Liver (tissue), 9 donors: ENCODE results near the gene PTPRD. TPM values are rescaled to one million over a fixed set of nuclear protein-coding genes. Genes with fewer than 3 reads are reported as not detected.

Source experiments
- DNase-seq: peaks from one replicate; pipeline ENCODE4 v3.0.0-alpha.2; 2017; ENCODE audit warnings: low spot score
- H3K27ac ChIP-seq, 2 donors: one replicate each; pipeline ENCODE4 v1.7.0; 2013; ENCODE audit warnings: inconsistent platforms in 2 of 2, low read length in 2 of 2, control low read depth in 1 of 2, low read depth in 1 of 2, mild to moderate bottlenecking in 1 of 2
- H3K27me3 ChIP-seq, 4 donors: one replicate each; pipeline versions ENCODE4 v1.6.1 to v1.7.0; 2013; ENCODE audit warnings: low read length in 3 of 4, inconsistent platforms in 1 of 4, mild to moderate bottlenecking in 1 of 4, moderate library complexity in 1 of 4; ENCODE audit not compliant: control insufficient read depth in 4 of 4, insufficient read depth in 4 of 4
- H3K36me3 ChIP-seq, 4 donors: one replicate each; pipeline versions ENCODE4 v1.6.1 to v1.7.0; 2013; ENCODE audit warnings: low read length in 3 of 4, mild to moderate bottlenecking in 3 of 4, low read depth in 1 of 4, moderate library complexity in 1 of 4; ENCODE audit not compliant: control insufficient read depth in 4 of 4, insufficient read depth in 3 of 4
- H3K4me1 ChIP-seq, 4 donors: one replicate each; pipeline versions ENCODE4 v1.6.1 to v1.7.0; 2013; ENCODE audit warnings: low read length in 3 of 4, mild to moderate bottlenecking in 3 of 4, moderate library complexity in 1 of 4; ENCODE audit not compliant: control insufficient read depth in 4 of 4, insufficient read depth in 4 of 4
- H3K4me3 ChIP-seq, 3 donors: one replicate each; pipeline versions ENCODE4 v1.6.1 to v1.7.0; 2013; ENCODE audit warnings: low read length in 3 of 3, control low read depth in 1 of 3, low read depth in 1 of 3, mild to moderate bottlenecking in 1 of 3
- H3K9ac ChIP-seq, 2 donors: one replicate each; pipeline ENCODE4 v1.7.0; 2013; ENCODE audit warnings: low read length in 2 of 2, mild to moderate bottlenecking in 2 of 2, moderate library complexity in 2 of 2, control low read depth in 1 of 2, low read depth in 1 of 2
- H3K9me3 ChIP-seq, 4 donors: one replicate each; pipeline versions ENCODE4 v1.6.1 to v1.7.0; 2013; ENCODE audit warnings: low read length in 3 of 4; ENCODE audit not compliant: control insufficient read depth in 4 of 4
- EGR1 ChIP-seq, 2 donors: IDR thresholded peaks; 2 replicates each; pipeline ENCODE4 v1.6.1; 2016 to 2018; ENCODE audit warnings: antibody characterized with exemption in 2 of 2, low read depth in 2 of 2
- FOXA1 ChIP-seq: IDR thresholded peaks from 2 replicates; pipeline ENCODE4 v1.6.1; 2016; ENCODE audit warnings: antibody characterized with exemption
- FOXA2 ChIP-seq: IDR thresholded peaks from 2 replicates; pipeline ENCODE4 v1.6.1; 2016; ENCODE audit warnings: antibody characterized with exemption
- GABPA ChIP-seq, 2 donors: IDR thresholded peaks in 1 of 2; conservative IDR thresholded peaks in 1 of 2; 2 replicates each; pipeline ENCODE4 v1.6.1; 2016; ENCODE audit warnings: antibody characterized with exemption in 2 of 2, mild to moderate bottlenecking in 1 of 2, moderate library complexity in 1 of 2
- HNF4A ChIP-seq, 2 donors: conservative IDR thresholded peaks; 2 replicates each; pipeline ENCODE4 v1.6.1; 2016; ENCODE audit warnings: antibody characterized with exemption in 2 of 2, mild to moderate bottlenecking in 2 of 2
- HNF4G ChIP-seq: IDR thresholded peaks from 2 replicates; pipeline ENCODE4 v1.6.1; 2016; ENCODE audit warnings: antibody characterized with exemption
- JUND ChIP-seq, 2 donors: IDR thresholded peaks; 2 replicates each; pipeline ENCODE4 v1.6.1; 2016; ENCODE audit warnings: antibody characterized with exemption in 2 of 2
- NR2F2 ChIP-seq: IDR thresholded peaks from 2 replicates; pipeline ENCODE4 v1.6.1; 2016; ENCODE audit warnings: antibody characterized with exemption
- RAD21 ChIP-seq, 2 donors: IDR thresholded peaks; 2 replicates each; pipeline ENCODE4 v1.6.1; 2016; ENCODE audit warnings: antibody characterized with exemption in 2 of 2, mild to moderate bottlenecking in 2 of 2
- RXRA ChIP-seq, 2 donors: IDR thresholded peaks; 2 replicates each; pipeline ENCODE4 v1.6.1; 2017 to 2018; ENCODE audit warnings: antibody characterized with exemption in 2 of 2, mild to moderate bottlenecking in 1 of 2
- SP1 ChIP-seq: IDR thresholded peaks from 2 replicates; pipeline ENCODE4 v1.6.1; 2018; ENCODE audit warnings: antibody characterized with exemption, mild to moderate bottlenecking
- TAF1 ChIP-seq: conservative IDR thresholded peaks from 2 replicates; pipeline ENCODE4 v1.6.1; 2016; ENCODE audit warnings: antibody characterized with exemption, mild to moderate bottlenecking
- YY1 ChIP-seq: IDR thresholded peaks from 2 replicates; pipeline ENCODE4 v1.6.1; 2016; ENCODE audit warnings: antibody characterized with exemption, mild to moderate bottlenecking
- WGBS: extraction: QIAGEN DNeasy Blood & Tissue Kit; methylation state at CpG from one replicate; pipeline ENCODE4 v1.1.7; 2013; 5-methylcytosine and 5-hydroxymethylcytosine counted together
- polyA plus RNA-seq, 2 donors: library from polyadenylated mRNA; stranded (reverse) in 1 of 2; unstranded in 1 of 2; fragments of 200-250 nt in 1 of 2; fragments of >200 nt in 1 of 2; fragmentation: Nextera tagmentation in 1 of 2; extraction: Ambion mirVana in 1 of 2; gene quantifications; one replicate each; pipeline versions ENCODE4 v1.2.1 to v1.2.3, GENCODE V29; 2013 to 2015
- total RNA-seq, 2 donors: library from RNA; depleted of rRNA; stranded (reverse); fragments of >200 nt; gene quantifications; one replicate each; pipeline ENCODE4 v1.2.3, GENCODE V29; 2014
- TF ChIP-seq, protein P1 (sequence below): IDR thresholded peaks from 2 replicates; pipeline ENCODE4 v1.6.1; 2016; ENCODE audit warnings: antibody characterized with exemption
- TF ChIP-seq, protein P2 (sequence below): IDR thresholded peaks from 2 replicates; pipeline ENCODE4 v1.6.1; 2016; ENCODE audit warnings: antibody characterized with exemption
- TF ChIP-seq, protein P3 (sequence below): IDR thresholded peaks from 2 replicates; pipeline ENCODE4 v1.6.1; 2016; ENCODE audit warnings: antibody characterized with exemption
- TF ChIP-seq, protein P4 (sequence below): IDR thresholded peaks from 2 replicates; pipeline ENCODE4 v1.6.1; 2016; ENCODE audit warnings: antibody characterized with exemption, mild to moderate bottlenecking
- TF ChIP-seq, protein P5 (sequence below): fragments of 150-350 bp; IDR thresholded peaks from 2 replicates; pipeline ENCODE4 v1.5.1; 2017; ENCODE audit warnings: improper control_type of control experiment, low read depth, low read length; ENCODE audit not compliant: missing input control
- donor health status: healthy.
- donor health status: healthy.
- donor health status: healthy.
- donor health status: healthy.
- donor health status: healthy.

The PTPRD gene
- total and polyA plus RNA-seq, 4 donors: 0.78 to 34.2 (median 4.7) TPM

DNA sequence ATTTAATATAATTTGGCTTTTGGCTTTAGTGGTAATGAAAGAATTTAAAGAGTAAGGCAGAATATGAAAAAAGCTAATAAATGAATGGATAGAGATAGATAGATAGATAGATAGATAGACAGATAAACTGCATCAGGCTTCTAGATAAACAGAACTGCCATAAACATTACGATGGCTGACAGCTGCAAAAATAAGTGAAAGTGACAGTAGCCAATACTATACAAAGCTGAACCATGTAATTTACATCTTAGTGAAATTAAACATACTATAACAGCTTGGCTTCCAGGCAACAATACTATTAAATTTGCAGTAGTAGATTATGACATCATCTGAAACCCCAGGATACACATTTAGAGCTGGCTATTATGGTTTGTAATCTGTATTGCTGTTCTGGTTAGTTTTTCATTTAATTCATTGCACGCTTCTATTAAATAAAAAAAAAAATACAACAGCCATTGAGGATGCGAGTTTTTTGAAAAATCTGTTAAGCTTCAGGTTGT, 1354.8 kb downstream of the PTPRD start (continued):
- TF ChIP-seq GABPA (IDR thresholded peaks at IDR 0.05 in 1 of 2, conservative IDR thresholded peaks at IDR 0.05 in 1 of 2) (no peak), TAF1 (no peak), RAD21 (IDR thresholded peaks at IDR 0.05) (no peak), NR2F2 (no peak), SP1 (no peak), EGR1 (IDR thresholded peaks at IDR 0.05; ENCODE audit: low read depth in 2 of 2) (no peak), FOXA1 (no peak)
- TF ChIP-seq, protein P1, sequence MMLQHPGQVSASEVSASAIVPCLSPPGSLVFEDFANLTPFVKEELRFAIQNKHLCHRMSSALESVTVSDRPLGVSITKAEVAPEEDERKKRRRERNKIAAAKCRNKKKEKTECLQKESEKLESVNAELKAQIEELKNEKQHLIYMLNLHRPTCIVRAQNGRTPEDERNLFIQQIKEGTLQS: no peak

DNA sequence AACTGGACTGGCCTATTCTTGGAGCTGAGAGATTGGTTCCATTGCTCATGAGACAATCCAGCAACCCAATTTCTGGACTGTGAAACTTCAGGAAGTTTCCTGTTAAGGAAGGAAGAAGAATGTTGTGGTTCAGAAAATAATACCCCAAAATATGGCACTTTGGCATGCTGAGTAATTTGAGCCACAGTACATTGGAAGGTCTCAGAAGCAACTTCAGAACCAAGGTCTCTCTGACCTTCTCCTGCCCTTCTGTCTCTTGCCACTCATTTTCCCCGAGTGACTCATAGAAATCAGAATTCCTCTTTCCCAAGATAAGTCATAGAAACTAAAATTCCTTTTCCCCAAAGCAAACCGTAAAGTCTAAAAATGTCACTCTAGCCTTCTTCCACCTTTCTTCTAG, 1366.1 kb downstream of the PTPRD start:
- 70% methylated on average over 2 of the region's 2 CpGs for WGBS
- Histone ChIP-seq H3K4me1 (no peaks in the 10 kb centered on the region), H3K4me3 (no peak overlapping the region), H3K36me3 (no peaks in the 10 kb centered on the region), H3K9ac (no peak overlapping the region), H3K27ac (no peak overlapping the region), H3K27me3 (no peaks in the 10 kb centered on the region), H3K9me3 (no peaks in the 10 kb centered on the region)
- TF ChIP-seq HNF4A (conservative IDR thresholded peaks at IDR 0.05): no peak
- TF ChIP-seq, protein P2, sequence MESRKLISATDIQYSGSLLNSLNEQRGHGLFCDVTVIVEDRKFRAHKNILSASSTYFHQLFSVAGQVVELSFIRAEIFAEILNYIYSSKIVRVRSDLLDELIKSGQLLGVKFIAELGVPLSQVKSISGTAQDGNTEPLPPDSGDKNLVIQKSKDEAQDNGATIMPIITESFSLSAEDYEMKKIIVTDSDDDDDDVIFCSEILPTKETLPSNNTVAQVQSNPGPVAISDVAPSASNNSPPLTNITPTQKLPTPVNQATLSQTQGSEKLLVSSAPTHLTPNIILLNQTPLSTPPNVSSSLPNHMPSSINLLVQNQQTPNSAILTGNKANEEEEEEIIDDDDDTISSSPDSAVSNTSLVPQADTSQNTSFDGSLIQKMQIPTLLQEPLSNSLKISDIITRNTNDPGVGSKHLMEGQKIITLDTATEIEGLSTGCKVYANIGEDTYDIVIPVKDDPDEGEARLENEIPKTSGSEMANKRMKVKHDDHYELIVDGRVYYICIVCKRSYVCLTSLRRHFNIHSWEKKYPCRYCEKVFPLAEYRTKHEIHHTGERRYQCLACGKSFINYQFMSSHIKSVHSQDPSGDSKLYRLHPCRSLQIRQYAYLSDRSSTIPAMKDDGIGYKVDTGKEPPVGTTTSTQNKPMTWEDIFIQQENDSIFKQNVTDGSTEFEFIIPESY: no peak
- TF ChIP-seq HNF4G: no peak
- no peak for TF ChIP-seq FOXA2
- no peak for TF ChIP-seq TAF1
- TF ChIP-seq, protein P3, sequence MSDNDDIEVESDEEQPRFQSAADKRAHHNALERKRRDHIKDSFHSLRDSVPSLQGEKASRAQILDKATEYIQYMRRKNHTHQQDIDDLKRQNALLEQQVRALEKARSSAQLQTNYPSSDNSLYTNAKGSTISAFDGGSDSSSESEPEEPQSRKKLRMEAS: no peak
- TF ChIP-seq, protein P4, sequence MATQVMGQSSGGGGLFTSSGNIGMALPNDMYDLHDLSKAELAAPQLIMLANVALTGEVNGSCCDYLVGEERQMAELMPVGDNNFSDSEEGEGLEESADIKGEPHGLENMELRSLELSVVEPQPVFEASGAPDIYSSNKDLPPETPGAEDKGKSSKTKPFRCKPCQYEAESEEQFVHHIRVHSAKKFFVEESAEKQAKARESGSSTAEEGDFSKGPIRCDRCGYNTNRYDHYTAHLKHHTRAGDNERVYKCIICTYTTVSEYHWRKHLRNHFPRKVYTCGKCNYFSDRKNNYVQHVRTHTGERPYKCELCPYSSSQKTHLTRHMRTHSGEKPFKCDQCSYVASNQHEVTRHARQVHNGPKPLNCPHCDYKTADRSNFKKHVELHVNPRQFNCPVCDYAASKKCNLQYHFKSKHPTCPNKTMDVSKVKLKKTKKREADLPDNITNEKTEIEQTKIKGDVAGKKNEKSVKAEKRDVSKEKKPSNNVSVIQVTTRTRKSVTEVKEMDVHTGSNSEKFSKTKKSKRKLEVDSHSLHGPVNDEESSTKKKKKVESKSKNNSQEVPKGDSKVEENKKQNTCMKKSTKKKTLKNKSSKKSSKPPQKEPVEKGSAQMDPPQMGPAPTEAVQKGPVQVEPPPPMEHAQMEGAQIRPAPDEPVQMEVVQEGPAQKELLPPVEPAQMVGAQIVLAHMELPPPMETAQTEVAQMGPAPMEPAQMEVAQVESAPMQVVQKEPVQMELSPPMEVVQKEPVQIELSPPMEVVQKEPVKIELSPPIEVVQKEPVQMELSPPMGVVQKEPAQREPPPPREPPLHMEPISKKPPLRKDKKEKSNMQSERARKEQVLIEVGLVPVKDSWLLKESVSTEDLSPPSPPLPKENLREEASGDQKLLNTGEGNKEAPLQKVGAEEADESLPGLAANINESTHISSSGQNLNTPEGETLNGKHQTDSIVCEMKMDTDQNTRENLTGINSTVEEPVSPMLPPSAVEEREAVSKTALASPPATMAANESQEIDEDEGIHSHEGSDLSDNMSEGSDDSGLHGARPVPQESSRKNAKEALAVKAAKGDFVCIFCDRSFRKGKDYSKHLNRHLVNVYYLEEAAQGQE: no peak
- no peak for TF ChIP-seq JUND (IDR thresholded peaks at IDR 0.05)
- no peak for TF ChIP-seq EGR1 (IDR thresholded peaks at IDR 0.05; ENCODE audit: low read depth in 2 of 2)
- TF ChIP-seq SP1: no peak
- TF ChIP-seq YY1: no peak
- TF ChIP-seq NR2F2: no peak
- TF ChIP-seq, protein P5, sequence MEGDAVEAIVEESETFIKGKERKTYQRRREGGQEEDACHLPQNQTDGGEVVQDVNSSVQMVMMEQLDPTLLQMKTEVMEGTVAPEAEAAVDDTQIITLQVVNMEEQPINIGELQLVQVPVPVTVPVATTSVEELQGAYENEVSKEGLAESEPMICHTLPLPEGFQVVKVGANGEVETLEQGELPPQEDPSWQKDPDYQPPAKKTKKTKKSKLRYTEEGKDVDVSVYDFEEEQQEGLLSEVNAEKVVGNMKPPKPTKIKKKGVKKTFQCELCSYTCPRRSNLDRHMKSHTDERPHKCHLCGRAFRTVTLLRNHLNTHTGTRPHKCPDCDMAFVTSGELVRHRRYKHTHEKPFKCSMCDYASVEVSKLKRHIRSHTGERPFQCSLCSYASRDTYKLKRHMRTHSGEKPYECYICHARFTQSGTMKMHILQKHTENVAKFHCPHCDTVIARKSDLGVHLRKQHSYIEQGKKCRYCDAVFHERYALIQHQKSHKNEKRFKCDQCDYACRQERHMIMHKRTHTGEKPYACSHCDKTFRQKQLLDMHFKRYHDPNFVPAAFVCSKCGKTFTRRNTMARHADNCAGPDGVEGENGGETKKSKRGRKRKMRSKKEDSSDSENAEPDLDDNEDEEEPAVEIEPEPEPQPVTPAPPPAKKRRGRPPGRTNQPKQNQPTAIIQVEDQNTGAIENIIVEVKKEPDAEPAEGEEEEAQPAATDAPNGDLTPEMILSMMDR: no peak
- no peak for TF ChIP-seq FOXA1
- TF ChIP-seq RXRA (IDR thresholded peaks at IDR 0.05): no peak
- DNase-seq: no peak
